Measurements from ENCODE around the gene PRKAA1.
"Not testable (repeated sequence)": the region's sequence is repeated elsewhere in the genome, so short reads cannot be mapped to it uniquely, and the experiment has no call there.

Gene PRKAA1

DNA sequence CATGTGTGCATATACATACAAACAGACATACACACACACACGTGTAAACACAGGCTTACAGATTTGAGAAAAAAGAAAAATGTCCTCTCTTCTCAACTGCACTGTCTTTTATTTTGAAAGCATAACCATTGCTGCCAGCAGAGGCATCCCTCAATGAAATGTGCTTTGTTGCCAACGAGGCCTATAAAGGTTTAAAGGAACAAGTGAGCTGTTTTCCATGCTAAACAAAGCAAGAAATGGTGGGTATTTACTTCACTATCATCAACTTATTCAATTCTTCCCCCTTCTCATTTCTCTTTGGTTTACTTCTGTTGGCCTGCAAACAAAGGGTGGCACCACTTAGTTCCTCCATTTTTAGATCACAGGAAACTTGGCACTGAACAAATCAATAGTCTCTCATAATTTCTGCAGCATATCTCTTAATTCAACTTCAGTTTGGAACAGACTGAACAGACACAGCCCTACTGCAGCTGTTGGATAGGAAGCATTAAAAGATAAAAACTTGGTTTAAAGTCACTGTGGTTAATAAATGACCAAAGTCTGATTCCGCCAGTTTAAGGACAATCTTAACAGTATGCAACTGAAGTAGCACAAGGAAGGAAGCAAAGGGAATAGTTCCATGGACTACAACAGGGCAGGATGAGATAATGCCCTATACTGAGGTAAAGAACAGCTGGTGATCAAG is 64.2 kb downstream of the PRKAA1 start:
- POLR2A ChIA-PET = no interaction called here

DNA sequence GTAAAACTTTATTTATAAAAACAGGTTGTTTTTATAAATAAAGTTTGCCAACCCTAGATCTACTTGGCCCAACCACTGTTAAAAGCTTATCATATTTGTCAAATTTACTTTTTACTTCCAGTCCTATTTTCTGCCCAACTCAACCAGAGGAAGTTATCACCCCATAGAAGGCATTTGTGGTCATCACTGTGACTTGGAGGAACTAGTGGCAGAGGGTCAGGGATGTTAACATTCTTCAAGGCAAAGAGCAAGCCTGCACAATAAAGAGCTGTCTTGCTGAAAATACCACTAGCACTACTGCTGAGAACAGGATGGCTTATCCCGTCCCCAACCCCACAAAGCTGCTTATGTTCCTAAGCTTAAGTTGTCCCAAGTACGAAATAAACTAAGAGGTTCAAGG is 64.7 kb downstream of the PRKAA1 start:
- H3K27ac ChIP-seq (ENCODE audit: extremely low read depth, low read depth, low read length) = no peak overlapping the region
- no peaks in the 10 kb centered on the region for H3K4me1 ChIP-seq (ENCODE audit: control insufficient read depth, insufficient read depth, low read length)
- ChIA-PET POLR2A (no interaction called here), CTCF (interaction anchor here (0.5 to 5.1 kb wide), 4 partner anchors 22 to 1020 kb away, joined by 3 to 18 read pairs (median 3); no protein-coding TSS in a partner anchor)
- TF ChIP-seq, protein P1, sequence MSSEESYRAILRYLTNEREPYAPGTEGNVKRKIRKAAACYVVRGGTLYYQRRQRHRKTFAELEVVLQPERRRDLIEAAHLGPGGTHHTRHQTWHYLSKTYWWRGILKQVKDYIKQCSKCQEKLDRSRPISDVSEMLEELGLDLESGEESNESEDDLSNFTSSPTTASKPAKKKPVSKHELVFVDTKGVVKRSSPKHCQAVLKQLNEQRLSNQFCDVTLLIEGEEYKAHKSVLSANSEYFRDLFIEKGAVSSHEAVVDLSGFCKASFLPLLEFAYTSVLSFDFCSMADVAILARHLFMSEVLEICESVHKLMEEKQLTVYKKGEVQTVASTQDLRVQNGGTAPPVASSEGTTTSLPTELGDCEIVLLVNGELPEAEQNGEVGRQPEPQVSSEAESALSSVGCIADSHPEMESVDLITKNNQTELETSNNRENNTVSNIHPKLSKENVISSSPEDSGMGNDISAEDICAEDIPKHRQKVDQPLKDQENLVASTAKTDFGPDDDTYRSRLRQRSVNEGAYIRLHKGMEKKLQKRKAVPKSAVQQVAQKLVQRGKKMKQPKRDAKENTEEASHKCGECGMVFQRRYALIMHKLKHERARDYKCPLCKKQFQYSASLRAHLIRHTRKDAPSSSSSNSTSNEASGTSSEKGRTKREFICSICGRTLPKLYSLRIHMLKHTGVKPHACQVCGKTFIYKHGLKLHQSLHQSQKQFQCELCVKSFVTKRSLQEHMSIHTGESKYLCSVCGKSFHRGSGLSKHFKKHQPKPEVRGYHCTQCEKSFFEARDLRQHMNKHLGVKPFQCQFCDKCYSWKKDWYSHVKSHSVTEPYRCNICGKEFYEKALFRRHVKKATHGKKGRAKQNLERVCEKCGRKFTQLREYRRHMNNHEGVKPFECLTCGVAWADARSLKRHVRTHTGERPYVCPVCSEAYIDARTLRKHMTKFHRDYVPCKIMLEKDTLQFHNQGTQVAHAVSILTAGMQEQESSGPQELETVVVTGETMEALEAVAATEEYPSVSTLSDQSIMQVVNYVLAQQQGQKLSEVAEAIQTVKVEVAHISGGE (tag by site-specific recombination; conservative IDR thresholded peaks at IDR 0.05; ENCODE audit: low read depth) = no peak
- H3K4me3 ChIP-seq (ENCODE audit: low read depth, low read length) = no peak overlapping the region
- H3K36me3 ChIP-seq (ENCODE audit: control insufficient read depth in 2 of 2, insufficient read depth in 1 of 2, low read length in 2 of 2) = peaks cover 0 to 4% of the 10 kb centered on the region in 2 experiments; a peak in 1 of 3 replicates
- no peaks in the 10 kb centered on the region for H3K9me3 ChIP-seq (ENCODE audit: control insufficient read depth, insufficient read depth, low read depth, low read length)

More for the DNA sequence above, 64.2 kb downstream of the PRKAA1 start:
- TF ChIP-seq ZXDB (tag by site-specific recombination; IDR thresholded peaks at IDR 0.05) (no peak), MEIS1 (CRISPR knock-in tag; IDR thresholded peaks at IDR 0.05; ENCODE audit: borderline replicate concordance) (no peak), ZNF404 (tag by site-specific recombination; IDR thresholded peaks at IDR 0.05) (no peak), SETDB1 (IDR thresholded peaks at IDR 0.05; ENCODE audit: insufficient read length, low read length) (no peak), ZNF433 (tag by site-specific recombination; IDR thresholded peaks at IDR 0.05; ENCODE audit: low read depth) (no peak), ZNF274 (IDR thresholded peaks at IDR 0.05; ENCODE audit: low read length) (no peak), ZNF274 (tag by site-specific recombination; IDR thresholded peaks at IDR 0.05; ENCODE audit: borderline replicate concordance) (no peak)
- TF ChIP-seq, protein P2, sequence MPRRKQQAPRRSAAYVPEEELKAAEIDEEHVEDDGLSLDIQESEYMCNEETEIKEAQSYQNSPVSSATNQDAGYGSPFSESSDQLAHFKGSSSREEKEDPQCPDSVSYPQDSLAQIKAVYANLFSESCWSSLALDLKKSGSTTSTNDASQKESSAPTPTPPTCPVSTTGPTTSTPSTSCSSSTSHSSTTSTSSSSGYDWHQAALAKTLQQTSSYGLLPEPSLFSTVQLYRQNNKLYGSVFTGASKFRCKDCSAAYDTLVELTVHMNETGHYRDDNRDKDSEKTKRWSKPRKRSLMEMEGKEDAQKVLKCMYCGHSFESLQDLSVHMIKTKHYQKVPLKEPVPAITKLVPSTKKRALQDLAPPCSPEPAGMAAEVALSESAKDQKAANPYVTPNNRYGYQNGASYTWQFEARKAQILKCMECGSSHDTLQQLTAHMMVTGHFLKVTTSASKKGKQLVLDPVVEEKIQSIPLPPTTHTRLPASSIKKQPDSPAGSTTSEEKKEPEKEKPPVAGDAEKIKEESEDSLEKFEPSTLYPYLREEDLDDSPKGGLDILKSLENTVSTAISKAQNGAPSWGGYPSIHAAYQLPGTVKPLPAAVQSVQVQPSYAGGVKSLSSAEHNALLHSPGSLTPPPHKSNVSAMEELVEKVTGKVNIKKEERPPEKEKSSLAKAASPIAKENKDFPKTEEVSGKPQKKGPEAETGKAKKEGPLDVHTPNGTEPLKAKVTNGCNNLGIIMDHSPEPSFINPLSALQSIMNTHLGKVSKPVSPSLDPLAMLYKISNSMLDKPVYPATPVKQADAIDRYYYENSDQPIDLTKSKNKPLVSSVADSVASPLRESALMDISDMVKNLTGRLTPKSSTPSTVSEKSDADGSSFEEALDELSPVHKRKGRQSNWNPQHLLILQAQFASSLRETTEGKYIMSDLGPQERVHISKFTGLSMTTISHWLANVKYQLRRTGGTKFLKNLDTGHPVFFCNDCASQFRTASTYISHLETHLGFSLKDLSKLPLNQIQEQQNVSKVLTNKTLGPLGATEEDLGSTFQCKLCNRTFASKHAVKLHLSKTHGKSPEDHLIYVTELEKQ (tag by site-specific recombination; IDR thresholded peaks at IDR 0.05; ENCODE audit: borderline replicate concordance) = no peak
- TF ChIP-seq, protein P3, sequence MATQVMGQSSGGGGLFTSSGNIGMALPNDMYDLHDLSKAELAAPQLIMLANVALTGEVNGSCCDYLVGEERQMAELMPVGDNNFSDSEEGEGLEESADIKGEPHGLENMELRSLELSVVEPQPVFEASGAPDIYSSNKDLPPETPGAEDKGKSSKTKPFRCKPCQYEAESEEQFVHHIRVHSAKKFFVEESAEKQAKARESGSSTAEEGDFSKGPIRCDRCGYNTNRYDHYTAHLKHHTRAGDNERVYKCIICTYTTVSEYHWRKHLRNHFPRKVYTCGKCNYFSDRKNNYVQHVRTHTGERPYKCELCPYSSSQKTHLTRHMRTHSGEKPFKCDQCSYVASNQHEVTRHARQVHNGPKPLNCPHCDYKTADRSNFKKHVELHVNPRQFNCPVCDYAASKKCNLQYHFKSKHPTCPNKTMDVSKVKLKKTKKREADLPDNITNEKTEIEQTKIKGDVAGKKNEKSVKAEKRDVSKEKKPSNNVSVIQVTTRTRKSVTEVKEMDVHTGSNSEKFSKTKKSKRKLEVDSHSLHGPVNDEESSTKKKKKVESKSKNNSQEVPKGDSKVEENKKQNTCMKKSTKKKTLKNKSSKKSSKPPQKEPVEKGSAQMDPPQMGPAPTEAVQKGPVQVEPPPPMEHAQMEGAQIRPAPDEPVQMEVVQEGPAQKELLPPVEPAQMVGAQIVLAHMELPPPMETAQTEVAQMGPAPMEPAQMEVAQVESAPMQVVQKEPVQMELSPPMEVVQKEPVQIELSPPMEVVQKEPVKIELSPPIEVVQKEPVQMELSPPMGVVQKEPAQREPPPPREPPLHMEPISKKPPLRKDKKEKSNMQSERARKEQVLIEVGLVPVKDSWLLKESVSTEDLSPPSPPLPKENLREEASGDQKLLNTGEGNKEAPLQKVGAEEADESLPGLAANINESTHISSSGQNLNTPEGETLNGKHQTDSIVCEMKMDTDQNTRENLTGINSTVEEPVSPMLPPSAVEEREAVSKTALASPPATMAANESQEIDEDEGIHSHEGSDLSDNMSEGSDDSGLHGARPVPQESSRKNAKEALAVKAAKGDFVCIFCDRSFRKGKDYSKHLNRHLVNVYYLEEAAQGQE (tag by site-specific recombination; IDR thresholded peaks at IDR 0.05) = no peak
- TF ChIP-seq, protein P4, sequence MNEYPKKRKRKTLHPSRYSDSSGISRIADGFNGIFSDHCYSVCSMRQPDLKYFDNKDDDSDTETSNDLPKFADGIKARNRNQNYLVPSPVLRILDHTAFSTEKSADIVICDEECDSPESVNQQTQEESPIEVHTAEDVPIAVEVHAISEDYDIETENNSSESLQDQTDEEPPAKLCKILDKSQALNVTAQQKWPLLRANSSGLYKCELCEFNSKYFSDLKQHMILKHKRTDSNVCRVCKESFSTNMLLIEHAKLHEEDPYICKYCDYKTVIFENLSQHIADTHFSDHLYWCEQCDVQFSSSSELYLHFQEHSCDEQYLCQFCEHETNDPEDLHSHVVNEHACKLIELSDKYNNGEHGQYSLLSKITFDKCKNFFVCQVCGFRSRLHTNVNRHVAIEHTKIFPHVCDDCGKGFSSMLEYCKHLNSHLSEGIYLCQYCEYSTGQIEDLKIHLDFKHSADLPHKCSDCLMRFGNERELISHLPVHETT (tag by site-specific recombination; IDR thresholded peaks at IDR 0.05) = no peak
- Histone ChIP-seq H3K36me3 (ENCODE audit: control insufficient read depth in 2 of 2, insufficient read depth in 1 of 2, low read length in 2 of 2) (peaks cover 0 to 8% of the 10 kb centered on the region in 2 experiments; a peak in 2 of 3 replicates), H3K4me3 (ENCODE audit: low read depth, low read length) (no peak overlapping the region), H3K27ac (ENCODE audit: extremely low read depth, low read depth, low read length) (no peak overlapping the region), H3K9me3 (ENCODE audit: control insufficient read depth, insufficient read depth, low read depth, low read length) (no peaks in the 10 kb centered on the region), H3K4me1 (ENCODE audit: control insufficient read depth, insufficient read depth, low read length) (no peaks in the 10 kb centered on the region)
- CTCF ChIA-PET = interaction anchor here (0.6 to 5.1 kb wide), 6 partner anchors 10 to 1020 kb away, joined by 3 to 18 read pairs (median 7); no protein-coding TSS in a partner anchor

DNA sequence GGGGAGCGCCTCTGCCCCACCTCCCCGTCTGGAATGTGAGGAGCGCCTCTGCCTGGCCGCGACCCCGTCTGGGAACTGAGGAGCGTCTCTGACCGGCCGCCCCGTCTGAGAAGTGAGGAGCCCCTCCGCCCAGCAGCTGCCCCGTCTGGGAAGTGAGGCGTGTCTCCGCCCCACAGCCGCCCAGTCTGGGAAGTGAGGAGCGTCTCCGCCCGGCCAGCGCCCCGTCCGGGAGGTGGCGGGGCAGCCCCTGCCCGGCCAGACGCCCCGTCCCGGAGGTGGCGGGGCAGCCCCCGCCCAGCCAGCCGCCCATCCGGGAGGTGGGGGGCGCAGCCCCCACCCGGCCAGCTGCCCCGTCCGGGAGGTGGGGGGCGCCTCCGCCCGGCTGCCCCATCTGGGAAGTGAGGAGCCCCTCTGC is 75.7 kb downstream of the PRKAA1 start:
- CTCF ChIA-PET; H3K4me3 ChIP-seq (ENCODE audit: low read depth, low read length); H3K4me1 ChIP-seq (ENCODE audit: control insufficient read depth, insufficient read depth, low read length); H3K9me3 ChIP-seq (ENCODE audit: control insufficient read depth, insufficient read depth, low read depth, low read length); H3K27ac ChIP-seq (ENCODE audit: extremely low read depth, low read depth, low read length); POLR2A ChIA-PET: not testable (repeated sequence)
- peaks cover 18 to 29% of the 10 kb centered on the region in 2 experiments for H3K36me3 ChIP-seq (ENCODE audit: control insufficient read depth in 2 of 2, insufficient read depth in 1 of 2, low read length in 2 of 2)

Measured in HEK293 (cell line).